Common myeloid progenitor, CD34-positive (primary cell): ENCODE results near the gene SOSTDC1.

Experiments used
- CTCF ChIA-PET: fragments of 350-600 bp; sonication (Branson Sonifier 250); formaldehyde crosslinking; loops from one replicate; lab custom pipeline; 2021; ENCODE audit warnings: antibody characterized with exemption; lab: Charles Lee
- POLR2A ChIA-PET: fragments of 350-600 bp; sonication (Branson Sonifier 250); formaldehyde crosslinking; loops from one replicate; lab custom pipeline; 2021; ENCODE audit warnings: antibody characterized with exemption; lab: Charles Lee
- DNase-seq, 3 donors: peaks; one replicate each; pipeline versions ENCODE4 v3.0.0 to v3.0.0-alpha.2; 2013
- H3K27ac ChIP-seq, 2 experiments: 1 replicate in 1 of 2; 2 replicates in 1 of 2; pipeline ENCODE4 v1.7.0; 2013; ENCODE audit warnings: inconsistent platforms in 2 of 2, low read length in 2 of 2, mild to moderate bottlenecking in 2 of 2, low read depth in 1 of 2, moderate library complexity in 1 of 2; ENCODE audit not compliant: severe bottlenecking in 2 of 2, insufficient read depth in 1 of 2, poor library complexity in 1 of 2
- H3K27me3 ChIP-seq, 5 experiments: replicated peaks in 2 of 5; 1 replicate in 3 of 5; 2 replicates in 2 of 5; pipeline versions ENCODE4 v1.6.1 to v1.7.0; 2013; ENCODE audit warnings: low read length in 4 of 5, mild to moderate bottlenecking in 2 of 5, moderate library complexity in 2 of 5, inconsistent platforms in 1 of 5; ENCODE audit not compliant: insufficient read depth in 5 of 5, control insufficient read depth in 4 of 5
- H3K36me3 ChIP-seq, 4 experiments: 1 replicate in 2 of 4; 2 replicates in 2 of 4; pipeline versions ENCODE4 v1.6.1 to v1.7.0; 2013; ENCODE audit warnings: low read length in 3 of 4, control low read depth in 1 of 4, mild to moderate bottlenecking in 1 of 4; ENCODE audit not compliant: control insufficient read depth in 4 of 4, insufficient read depth in 4 of 4
- H3K4me1 ChIP-seq, 4 experiments: 1 replicate in 3 of 4; 2 replicates in 1 of 4; pipeline versions ENCODE4 v1.6.1 to v1.7.1; 2013; ENCODE audit warnings: low read length in 3 of 4, mild to moderate bottlenecking in 3 of 4, control low read depth in 1 of 4, inconsistent platforms in 1 of 4, moderate library complexity in 1 of 4; ENCODE audit not compliant: control insufficient read depth in 4 of 4, insufficient read depth in 4 of 4; ENCODE audit errors: control extremely low read depth in 1 of 4
- H3K4me3 ChIP-seq, 7 experiments: 1 replicate in 4 of 7; 2 replicates in 3 of 7; pipeline versions ENCODE4 v1.5.1 to v1.7.0; 2013; ENCODE audit warnings: mild to moderate bottlenecking in 7 of 7, low read length in 6 of 7, moderate library complexity in 6 of 7, inconsistent platforms in 2 of 7, low read depth in 2 of 7, control low read depth in 1 of 7; ENCODE audit not compliant: insufficient read depth in 4 of 7, control insufficient read depth in 1 of 7; ENCODE audit errors: extremely low read depth in 1 of 7
- H3K9me3 ChIP-seq, 5 experiments: 1 replicate in 4 of 5; 2 replicates in 1 of 5; pipeline versions ENCODE4 v1.6.1 to v1.7.1; 2013; ENCODE audit warnings: low read length in 4 of 5, mild to moderate bottlenecking in 2 of 5, inconsistent platforms in 1 of 5, low read depth in 1 of 5, moderate library complexity in 1 of 5; ENCODE audit not compliant: control insufficient read depth in 4 of 5, insufficient read depth in 2 of 5; ENCODE audit errors: control extremely low read depth in 1 of 5
- WGBS: methylation state at CpG from one replicate; pipeline ENCODE4 v1.1.5; 2013; ENCODE audit not compliant: insufficient coverage; 5-methylcytosine and 5-hydroxymethylcytosine counted together

Gene SOSTDC1

GRCh38 chr7:16432425-16432731 is 33.2 kb downstream of the SOSTDC1 start:
- Histone ChIP-seq H3K4me1 (peaks cover 0 to 10% (median 1%) of the 10 kb centered on the region in 4 experiments), H3K27ac (no peak overlapping the region), H3K27me3 (no peaks in the 10 kb centered on the region), H3K36me3 (no peaks in the 10 kb centered on the region), H3K4me3 (no peak overlapping the region), H3K9me3 (no peaks in the 10 kb centered on the region)
- WGBS, result no CpG with 5 or more reads among the region's 1 CpG
- POLR2A ChIA-PET, result no interaction called here
- CTCF ChIA-PET, result interaction anchor here (1.0 to 5.9 kb wide), 11 partner anchors 9 to 1213 kb away, joined by 3 to 53 read pairs (median 5); partner anchors contain the start of gene CRPPA
- no peak for DNase-seq

DNA sequence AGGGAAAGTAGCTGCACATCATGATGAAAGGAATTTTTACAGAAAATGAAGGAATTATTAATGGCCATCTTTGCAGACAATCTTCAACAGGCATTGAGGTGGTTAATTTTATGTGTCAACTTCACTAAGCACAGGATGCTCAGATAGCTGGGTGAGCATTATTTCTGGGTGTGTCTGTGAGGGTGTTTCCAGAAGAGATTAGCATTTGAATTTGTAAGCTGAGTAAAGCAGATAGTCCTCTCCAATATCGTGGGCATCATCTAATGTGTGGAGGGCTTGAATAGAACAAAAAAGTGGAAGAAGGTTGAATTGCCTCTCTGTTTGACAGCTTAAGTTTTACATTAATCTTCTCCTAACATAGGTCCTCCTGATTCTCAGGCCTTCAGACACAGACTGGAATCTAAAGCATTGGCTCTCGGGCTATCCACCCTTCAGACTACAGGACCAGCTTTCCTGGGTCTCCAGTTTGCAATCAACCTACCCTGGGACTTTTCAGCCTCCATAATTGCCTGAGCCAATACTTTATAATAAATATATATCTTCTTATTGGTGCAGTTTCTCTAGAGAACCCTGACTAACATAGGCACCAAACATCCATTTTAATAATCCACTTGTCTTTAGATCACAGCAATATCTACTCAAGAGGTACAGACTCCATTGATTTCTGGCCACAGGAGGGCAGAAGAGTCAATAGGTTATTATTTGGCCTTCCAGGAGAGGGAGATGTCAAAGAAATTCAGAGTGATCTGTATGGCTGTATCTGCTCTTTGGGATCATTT is 33.7 kb downstream of the SOSTDC1 start:
- Histone ChIP-seq H3K27ac (no peak overlapping the region), H3K4me1 (peaks cover 0 to 10% (median 1%) of the 10 kb centered on the region in 4 experiments), H3K4me3 (no peak overlapping the region), H3K9me3 (no peaks in the 10 kb centered on the region), H3K27me3 (no peaks in the 10 kb centered on the region), H3K36me3 (no peaks in the 10 kb centered on the region)
- CTCF ChIA-PET, result interaction anchor here (0.7 to 5.9 kb wide), 17 partner anchors 8 to 353 kb away, joined by 3 to 53 read pairs (median 4); partner anchors contain the start of gene CRPPA
- POLR2A ChIA-PET, result no interaction called here
- no CpG with 5 or more reads among the region's 2 CpGs for WGBS
- peak; percentile 50 to 70 (median 65) for DNase-seq

DNA sequence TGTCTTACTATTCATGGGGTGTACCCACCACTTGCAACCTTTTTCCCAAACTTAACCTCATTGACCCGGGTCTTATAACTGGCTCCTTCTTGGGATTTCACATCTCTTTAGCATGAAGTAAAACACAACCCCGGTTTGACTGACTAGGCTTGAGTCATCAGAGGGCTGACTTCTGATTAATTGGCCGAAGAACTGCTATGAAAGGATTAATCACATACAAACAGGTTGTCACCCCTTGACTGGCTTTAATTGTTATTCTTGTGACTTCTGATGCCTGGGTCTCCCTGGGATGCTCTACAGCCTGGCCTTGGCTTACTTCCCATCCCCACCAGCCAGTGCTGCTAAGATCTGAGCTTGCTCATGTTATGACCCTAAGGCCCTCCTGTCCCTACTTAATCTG is 35.4 kb downstream of the SOSTDC1 start:
- Histone ChIP-seq H3K27me3 (no peaks in the 10 kb centered on the region), H3K36me3 (no peaks in the 10 kb centered on the region), H3K9me3 (no peaks in the 10 kb centered on the region), H3K4me1 (peaks cover 0 to 10% (median 1%) of the 10 kb centered on the region in 4 experiments), H3K4me3 (no peak overlapping the region), H3K27ac (no peak overlapping the region)
- CTCF ChIA-PET, result interaction anchor here (1.1 to 5.9 kb wide), 3 partner anchors 9 to 135 kb away, joined by 3 to 53 read pairs (median 21); partner anchors contain the start of gene CRPPA
- 100% methylated on average over 3 of the region's 3 CpGs for WGBS
- no peak for DNase-seq
- POLR2A ChIA-PET, result no interaction called here

GRCh38 chr7:16428672-16429071 is 36.9 kb downstream of the SOSTDC1 start:
- ChIA-PET CTCF (interaction anchor here (0.7 to 1.2 kb wide), 3 partner anchors 20 to 137 kb away, joined by 3 to 6 read pairs (median 3); no protein-coding TSS in a partner anchor), POLR2A (no interaction called here)
- peak; percentile 29 to 71 (median 58) for DNase-seq
- no peak overlapping the region for H3K27ac ChIP-seq
- H3K9me3 ChIP-seq, result no peaks in the 10 kb centered on the region
- H3K27me3 ChIP-seq, result no peaks in the 10 kb centered on the region
- H3K4me1 ChIP-seq, result peaks cover 0 to 10% (median 1%) of the 10 kb centered on the region in 4 experiments
- no CpG with 5 or more reads among the region's 2 CpGs for WGBS
- no peak overlapping the region for H3K4me3 ChIP-seq
- no peaks in the 10 kb centered on the region for H3K36me3 ChIP-seq

- ChIA-PET CTCF (interaction anchor here (0.9 to 1.2 kb wide), 2 partner anchors 137 to 138 kb away, joined by 3 to 6 read pairs; no protein-coding TSS in a partner anchor), POLR2A (no interaction called here)
- H3K4me3 ChIP-seq, result no peak overlapping the region
- no peaks in the 10 kb centered on the region for H3K9me3 ChIP-seq
- H3K27ac ChIP-seq, result no peak overlapping the region
- H3K36me3 ChIP-seq, result no peaks in the 10 kb centered on the region
- peaks cover 0 to 10% (median 1%) of the 10 kb centered on the region in 4 experiments for H3K4me1 ChIP-seq
- H3K27me3 ChIP-seq, result no peaks in the 10 kb centered on the region
- DNase-seq, result no peak
Observed at GRCh38 chr7:16428182-16428581, 37.4 kb downstream of the SOSTDC1 start.

DNA sequence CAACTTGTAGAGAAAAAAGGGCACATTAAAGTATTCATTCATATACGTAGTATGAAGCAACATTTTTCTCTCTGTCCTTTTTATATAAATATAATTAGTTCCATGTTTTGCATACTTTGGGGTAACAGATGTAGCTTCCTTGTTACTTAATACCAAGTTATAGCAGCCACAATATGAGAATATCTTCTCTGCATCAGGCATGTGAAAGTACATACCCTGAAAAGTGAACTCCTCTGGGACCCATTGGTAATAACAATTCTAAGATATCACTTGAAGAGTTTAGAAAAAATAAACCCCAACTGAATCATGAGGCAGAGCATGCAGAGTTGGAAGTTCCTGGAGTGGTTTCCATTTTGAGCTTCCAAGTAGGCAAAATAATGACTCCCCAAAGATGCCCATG is 41.8 kb downstream of the SOSTDC1 start:
- H3K4me3 ChIP-seq, result no peak overlapping the region
- no CpG with 5 or more reads among the region's 1 CpG for WGBS
- no peak overlapping the region for H3K27ac ChIP-seq
- CTCF ChIA-PET, result interaction anchor here (0.6 to 1.8 kb wide), 4 partner anchors 8 to 141 kb away, joined by 3 to 12 read pairs (median 4); no protein-coding TSS in a partner anchor
- H3K27me3 ChIP-seq, result no peaks in the 10 kb centered on the region
- POLR2A ChIA-PET, result no interaction called here
- H3K36me3 ChIP-seq, result no peaks in the 10 kb centered on the region
- no peaks in the 10 kb centered on the region for H3K9me3 ChIP-seq
- H3K4me1 ChIP-seq, result peaks cover 8 to 30% (median 20%) of the 10 kb centered on the region in 4 experiments
- DNase-seq, result no peak

DNA sequence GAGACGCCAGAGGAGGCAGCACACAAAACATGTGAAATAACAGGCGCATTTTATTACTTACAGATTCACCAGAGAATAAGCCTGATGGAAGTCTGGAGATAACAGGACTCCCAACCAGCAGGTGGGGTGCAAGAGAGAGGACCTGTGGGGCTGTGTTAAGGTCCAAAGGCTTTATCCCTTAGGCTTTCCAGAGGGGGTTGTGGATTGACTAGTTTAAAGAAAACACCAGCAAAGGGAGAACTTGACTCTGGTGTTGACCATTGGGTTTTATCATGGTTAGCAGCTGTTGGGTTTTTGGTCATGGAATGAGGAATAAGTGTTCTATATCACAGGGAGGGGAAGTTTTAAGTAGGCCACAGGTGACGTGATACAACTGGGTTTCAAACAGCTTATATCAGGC is 42.6 kb downstream of the SOSTDC1 start:
- H3K27me3 ChIP-seq, result no peaks in the 10 kb centered on the region
- no peaks in the 10 kb centered on the region for H3K9me3 ChIP-seq
- 82% methylated on average over 2 of the region's 3 CpGs for WGBS
- H3K4me1 ChIP-seq, result peaks cover 8 to 25% (median 20%) of the 10 kb centered on the region in 4 experiments
- no peak overlapping the region for H3K27ac ChIP-seq
- ChIA-PET POLR2A (no interaction called here), CTCF (interaction anchor here (1.7 kb wide), 1 partner anchor 9 kb away, joined by 12 read pairs; no protein-coding TSS in a partner anchor)
- DNase-seq, result no peak
- H3K4me3 ChIP-seq, result no peak overlapping the region
- no peaks in the 10 kb centered on the region for H3K36me3 ChIP-seq
